A549 (cell line): ENCODE data around the gene DCPS. TPM values are rescaled to one million over a fixed set of nuclear protein-coding genes. Genes with fewer than 3 reads are reported as not detected.

ENCODE experiments used
- ATAC-seq, 2 experiments: fragments of 200-7000 bp in 1 of 2; fragments of >200 bp in 1 of 2; cut with Nextera tagmentation in 1 of 2; cut with Tn5 transposase in 1 of 2; 3 replicates each; pipeline versions ENCODE4 v1.8.0 to v1.9.1; 2018 to 2020; ENCODE audit warnings: mild to moderate bottlenecking in 1 of 2, moderate library complexity in 1 of 2
- CTCF ChIA-PET: fragments of 300-600 bp; sonication (Branson Sonifier 250); formaldehyde crosslinking; extraction: SDS; loops from one replicate; lab custom pipeline; 2021; ENCODE audit warnings: antibody characterized with exemption, inconsistent platforms; lab: Yijun Ruan, JAX
- POLR2A ChIA-PET: fragments of 350-600 bp; formaldehyde crosslinking; extraction: SDS; loops from one replicate; lab custom pipeline; 2021; ENCODE audit warnings: antibody characterized with exemption, inconsistent platforms; lab: Yijun Ruan, JAX
- DNase-seq, 2 experiments: peaks; one replicate each; pipeline versions ENCODE4 v3.0.0 to v3.0.0-alpha.2; 2011 to 2016; ENCODE audit warnings: low read depth in 1 of 2, low spot score in 1 of 2
- FAIRE-seq: peaks from 2 replicates; lab custom pipeline; 2011; peaks lifted over from hg19 to GRCh38; lab: Jason Lieb, UNC
- H3K27ac ChIP-seq, 2 experiments: fragments of >200 bp; sonication (Bioruptor Twin); formaldehyde crosslinking; 3 replicates each; pipeline ENCODE4 v1.5.1; 2016 to 2017
- H3K4me1 ChIP-seq: fragments of >200 bp; sonication (Bioruptor Twin); formaldehyde crosslinking; 3 replicates; pipeline ENCODE4 v1.6.1; 2016
- H3K4me2 ChIP-seq: fragments of >200 bp; sonication (Bioruptor Twin); formaldehyde crosslinking; 3 replicates; pipeline ENCODE4 v1.6.1; 2016
- H3K4me3 ChIP-seq: fragments of >200 bp; sonication (Bioruptor Twin); formaldehyde crosslinking; 3 replicates; pipeline ENCODE4 v1.5.1; 2016
- H3K9me3 ChIP-seq: fragments of >200 bp; sonication (Bioruptor Twin); formaldehyde crosslinking; 3 replicates; pipeline ENCODE4 v1.6.1; 2016
- BHLHE40 ChIP-seq: IDR thresholded peaks from 2 replicates; pipeline ENCODE4 v1.6.1; 2012; ENCODE audit warnings: low read depth, low read length, inconsistent platforms
- CBX8 ChIP-seq: fragments of 200-600 bp; sonication (generic); IDR thresholded peaks from 2 replicates; pipeline ENCODE4 v1.6.1; 2016
- E2F6 ChIP-seq: IDR thresholded peaks from 2 replicates; pipeline ENCODE4 v1.6.1; 2012; ENCODE audit warnings: low read depth, borderline replicate concordance
- ELK1 ChIP-seq: fragments of 150-350 bp; IDR thresholded peaks from 2 replicates; pipeline ENCODE4 v1.6.1; 2014; ENCODE audit warnings: low read depth, mild to moderate bottlenecking, low read length
- HOXA7 ChIP-seq: fragments of 250-450 bp; sonication (Bioruptor Pico); IDR thresholded peaks from 2 replicates; pipeline ENCODE4 v1.5.0; 2020; ENCODE audit warnings: mild to moderate bottlenecking, moderate library complexity
- KDM1A ChIP-seq: fragments of 200-600 bp; sonication (generic); IDR thresholded peaks from 2 replicates; pipeline ENCODE4 v1.6.1; 2016; ENCODE audit warnings: low read depth, mild to moderate bottlenecking
- KDM5A ChIP-seq: fragments of 200-600 bp; sonication (generic); IDR thresholded peaks from 2 replicates; pipeline ENCODE4 v1.6.1; 2016; ENCODE audit warnings: antibody characterized with exemption, mild to moderate bottlenecking
- MAX ChIP-seq: IDR thresholded peaks from 2 replicates; pipeline ENCODE4 v1.6.1; 2012
- MAZ ChIP-seq: fragments of 150-350 bp; IDR thresholded peaks from 2 replicates; pipeline ENCODE4 v1.6.1; 2014; ENCODE audit warnings: antibody characterized with exemption, low read depth, low read length, borderline replicate concordance
- NR3C1 ChIP-seq: fragments of >200 bp; sonication (Bioruptor Twin); formaldehyde crosslinking; IDR thresholded peaks from 3 replicates; pipeline ENCODE4 v1.6.1; 2017
- PBX3 ChIP-seq: IDR thresholded peaks from 2 replicates; pipeline ENCODE4 v1.6.1; 2012
- PHF8 ChIP-seq: fragments of 200-600 bp; sonication (generic); IDR thresholded peaks from 2 replicates; pipeline ENCODE4 v1.6.1; 2016; ENCODE audit warnings: low read depth, mild to moderate bottlenecking, antibody characterized with exemption, moderate library complexity, borderline replicate concordance
- POLR2A ChIP-seq: IDR thresholded peaks from 2 replicates; pipeline ENCODE4 v1.6.1; 2012; ENCODE audit warnings: mild to moderate bottlenecking, low read length
- RAD21 ChIP-seq, 2 experiments: fragments of >200 bp in 1 of 2; sonication (Bioruptor Twin) in 1 of 2; formaldehyde crosslinking in 1 of 2; IDR thresholded peaks in 1 of 2; conservative IDR thresholded peaks in 1 of 2; 2 replicates in 1 of 2; 3 replicates in 1 of 2; pipeline ENCODE4 v1.6.1; 2012 to 2018; ENCODE audit warnings: inconsistent platforms in 1 of 2
- SMC3 ChIP-seq: fragments of >200 bp; sonication (Bioruptor Twin); formaldehyde crosslinking; IDR thresholded peaks from 3 replicates; pipeline ENCODE4 v1.6.1; 2018; ENCODE audit warnings: inconsistent platforms
- WGBS: methylation state at CpG from one replicate; pipeline ENCODE4 v1.1.6; 2017; ENCODE audit errors: missing lambda C conversion rate; 5-methylcytosine and 5-hydroxymethylcytosine counted together
- polyA plus RNA-seq, 4 experiments: library from polyadenylated mRNA; depleted of rRNA in 3 of 4; stranded (reverse); fragments of >200 nt; fragmentation: RNase III in 1 of 4; extraction: RNeasy Plus Mini Kit Qiagen cat#74134 plus additional on column Dnase treatment in 1 of 4; gene quantifications; 2 replicates in 3 of 4; 3 replicates in 1 of 4; pipeline ENCODE4 v1.2.3, GENCODE V29; 2011 to 2017

Gene DCPS
- polyA plus RNA-seq, 2 of the 4 experiments (the other 2 are of a cell fraction): 17.8 to 23.0 TPM

- ChIA-PET POLR2A (interaction anchor here (0.6 to 1.0 kb wide), 2 partner anchors 15 to 231 kb away, joined by 3 to 5 read pairs; no protein-coding TSS in a partner anchor), CTCF (interaction anchor here (0.6 to 1.3 kb wide), 3 partner anchors 44 to 126 kb away, joined by 3 to 5 read pairs (median 3); no protein-coding TSS in a partner anchor)
Measured at GRCh38 chr11:126354631-126355323, 50.9 kb downstream of the DCPS start.

GRCh38 chr11:126355324-126355925, 51.6 kb downstream of the DCPS start, which contains the start of gene ST3GAL4:
TSS of gene ST3GAL4 (plus strand) at chr11:126355686. CDS start at chr11:126406156, 50,470 bp downstream.
- Histone ChIP-seq H3K4me1 (peaks cover 54% of the 10 kb centered on the region), H3K4me3 (peak within 1 kb of the TSS; percentile 92), H3K4me2 (peak within 1 kb of the TSS; percentile 94), H3K27ac (peak within 1 kb of the TSS; percentile 98), H3K9me3 (no peaks in the 10 kb centered on the region)
- WGBS: 0% methylated on average over 4 of the region's 71 CpGs
- 0 out of 2 replicates have a peak, but pooled peaks have one; percentile 31 for TF ChIP-seq PHF8
- TF ChIP-seq KDM5A: no peak
- peak; percentile 9; the same call in 1 of the 2 replicates for TF ChIP-seq MAX
- no peak for TF ChIP-seq RAD21 (conservative IDR thresholded peaks at IDR 0.05 in 1 of 2, IDR thresholded peaks at IDR 0.05 in 1 of 2)
- 0 out of 2 replicates have a peak, but pooled peaks have one; percentile 27 for TF ChIP-seq E2F6
- TF ChIP-seq POLR2A: peak; percentile 55; the same call in 1 of the 2 replicates
- TF ChIP-seq MAZ: peak; percentile 67; the same call in 1 of the 2 replicates
- ATAC-seq (peak; percentile 77 to 79), DNase-seq (peak; percentile 69 to 74), FAIRE-seq (no peak)
- CTCF ChIA-PET: interaction anchor here (1.1 kb wide), 1 partner anchor 45 kb away, joined by 3 read pairs; no protein-coding TSS in a partner anchor
- POLR2A ChIA-PET: interaction anchor here (0.5 to 1.0 kb wide), 4 partner anchors 15 to 231 kb away, joined by 3 to 5 read pairs (median 3); no protein-coding TSS in a partner anchor

More at GRCh38 chr11:126354631-126355323, 50.9 kb downstream of the DCPS start:
- Histone ChIP-seq H3K4me1 (peaks cover 54% of the 10 kb centered on the region), H3K9me3 (no peaks in the 10 kb centered on the region), H3K4me3 (peak overlapping the region; percentile 92), H3K27ac (peak overlapping the region; percentile 98), H3K4me2 (peak overlapping the region; percentile 94)
- WGBS: 8% methylated on average over 14 of the region's 15 CpGs
- DNase-seq (no peak), FAIRE-seq (no peak), ATAC-seq (peak; percentile 43 to 52)
- TF ChIP-seq KDM1A (no peak), PBX3 (no peak), ELK1 (no peak), HOXA7 (CRISPR knock-in tag) (no peak), POLR2A (no peak)

- POLR2A ChIA-PET: interaction anchor here (0.5 to 1.0 kb wide), 3 partner anchors 14 to 224 kb away, joined by 3 to 5 read pairs (median 3); no protein-coding TSS in a partner anchor
- H3K9me3 ChIP-seq: no peaks in the 10 kb centered on the region
- no peak for TF ChIP-seq NR3C1
- TF ChIP-seq CBX8: no peak
- peak; percentile 21; the same call in 1 of the 2 replicates for TF ChIP-seq MAX
- no peak for TF ChIP-seq BHLHE40
- no peak for TF ChIP-seq SMC3
- TF ChIP-seq, all 56 proteins: peak for 1
- Histone ChIP-seq H3K27ac (peak overlapping the region; percentile 98), H3K4me3 (peak overlapping the region; percentile 92), H3K4me1 (peaks cover 51% of the 10 kb centered on the region), H3K4me2 (peak overlapping the region; percentile 94)
- DNase-seq: no peak
- FAIRE-seq: no peak
- CTCF ChIA-PET: interaction anchor here (1.3 kb wide), 1 partner anchor 54 kb away, joined by 4 read pairs; no protein-coding TSS in a partner anchor
- 8% methylated on average over 7 of the region's 46 CpGs for WGBS
- peak; percentile 37 to 48 for ATAC-seq
Measured at GRCh38 chr11:126355926-126356897, 52.4 kb downstream of the DCPS start.
